ENCODE measurements around the gene MUC5AC.
"Not testable (repeated sequence)": the region's sequence is repeated elsewhere in the genome, so short reads cannot be mapped to it uniquely, and the experiment has no call there.

The MUC5AC gene

DNA sequence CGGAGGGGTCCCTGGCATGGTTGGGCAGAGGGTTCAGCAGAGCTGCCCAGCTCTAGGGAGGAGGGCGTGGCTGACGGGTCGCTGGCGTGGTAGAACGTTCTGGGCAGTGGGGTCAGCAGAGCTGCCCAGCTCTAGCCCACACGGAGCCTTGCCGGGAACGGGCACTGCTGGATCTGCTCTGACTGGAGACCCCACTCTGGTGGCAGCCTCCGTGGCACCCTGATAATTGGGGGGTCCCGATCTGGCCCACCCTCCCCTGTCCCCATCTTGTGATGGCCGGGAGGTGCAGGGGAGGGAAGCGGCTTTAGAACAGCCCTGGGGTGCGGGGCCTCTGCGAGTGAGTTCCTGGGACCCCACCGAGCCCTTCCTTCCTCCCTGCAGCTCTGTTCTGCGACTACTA, 21.9 kb downstream of the MUC5AC start:
- DNase-seq = no peak

DNA sequence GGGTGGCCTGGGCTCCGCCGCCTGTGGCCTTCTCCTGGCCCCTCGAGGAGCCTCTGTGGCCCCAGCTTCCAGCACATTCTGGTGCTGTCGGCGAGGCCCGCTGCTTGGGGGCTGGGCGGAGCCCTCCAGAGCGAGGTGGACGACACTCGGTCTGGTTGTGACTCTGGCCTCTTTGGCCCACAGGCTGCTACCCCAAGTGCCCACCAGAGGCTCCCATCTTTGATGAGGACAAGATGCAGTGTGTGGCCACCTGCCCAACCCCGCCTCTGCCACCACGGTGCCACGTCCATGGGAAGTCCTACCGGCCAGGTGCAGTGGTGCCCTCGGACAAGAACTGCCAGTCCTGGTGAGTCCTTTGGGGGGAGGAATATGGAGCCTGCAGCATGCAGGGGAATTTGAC, 22.4 kb downstream of the MUC5AC start:
- DNase-seq = no peak

DNA sequence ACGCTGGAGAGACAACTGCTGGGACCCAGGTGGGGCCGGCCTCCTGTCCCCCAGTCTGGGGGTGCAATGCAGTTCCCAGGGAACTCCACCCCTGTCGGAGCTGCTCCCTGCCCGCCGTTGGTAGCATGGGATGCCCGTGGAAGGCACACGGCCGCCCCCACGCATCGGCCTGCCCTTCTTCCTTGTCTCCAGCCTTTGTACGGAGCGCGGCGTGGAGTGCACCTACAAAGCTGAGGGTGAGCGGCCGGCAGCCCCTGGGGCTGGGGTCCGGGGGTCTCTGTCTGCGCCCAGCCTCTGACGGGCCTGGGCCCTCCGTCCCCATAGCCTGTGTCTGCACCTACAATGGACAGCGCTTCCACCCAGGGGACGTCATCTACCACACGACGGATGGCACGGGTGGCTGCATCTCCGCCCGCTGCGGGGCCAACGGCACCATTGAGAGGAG, 23.2 kb downstream of the MUC5AC start:
- no peak for DNase-seq

DNA sequence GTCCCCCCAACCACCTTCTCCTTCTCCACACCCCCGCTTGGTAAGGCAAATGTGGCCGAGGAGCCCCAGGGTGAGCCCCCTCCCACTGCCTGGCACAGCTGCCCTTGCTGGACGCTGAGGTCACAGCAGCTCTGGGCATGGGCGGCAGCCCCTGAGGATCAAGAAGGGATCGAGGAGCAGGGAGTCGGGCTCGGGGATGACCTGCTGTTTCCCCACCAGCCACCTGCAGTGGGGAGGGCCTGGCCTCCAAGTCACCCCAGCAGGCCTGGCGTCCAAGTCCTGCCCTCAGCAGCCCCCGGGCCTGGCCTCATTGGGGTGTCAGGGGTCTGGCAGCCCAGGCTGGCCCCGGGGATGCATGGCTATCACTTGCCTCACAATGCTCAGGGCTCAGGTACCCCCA, 23.7 kb downstream of the MUC5AC start:
- no peak for DNase-seq

DNA sequence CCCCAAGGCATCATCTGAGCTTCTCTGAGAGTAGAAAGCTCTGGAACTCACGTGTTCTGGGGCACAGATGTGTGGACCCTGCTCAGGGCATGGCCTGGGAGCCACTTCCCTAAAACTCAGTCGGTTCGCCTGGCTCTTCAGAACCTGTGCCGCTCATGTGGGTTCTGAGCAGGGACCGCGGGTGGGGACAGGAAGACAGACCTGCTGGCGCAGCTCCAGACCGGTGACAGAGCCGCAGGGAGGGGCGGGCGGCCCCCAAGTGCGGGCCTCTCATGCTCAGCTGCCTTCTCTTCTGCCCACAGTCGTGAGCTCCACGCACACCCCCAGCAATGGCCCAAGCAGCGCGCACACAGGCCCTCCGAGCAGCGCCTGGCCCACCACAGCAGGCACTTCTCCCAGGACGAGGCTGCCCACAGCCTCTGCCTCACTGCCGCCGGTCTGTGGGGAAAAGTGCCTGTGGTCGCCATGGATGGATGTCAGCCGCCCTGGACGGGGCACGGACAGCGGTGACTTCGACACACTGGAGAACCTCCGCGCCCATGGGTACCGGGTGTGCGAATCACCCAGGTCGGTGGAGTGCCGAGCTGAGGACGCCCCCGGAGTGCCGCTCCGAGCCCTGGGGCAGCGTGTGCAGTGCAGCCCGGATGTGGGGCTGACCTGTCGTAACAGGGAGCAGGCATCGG, 24.2 kb downstream of the MUC5AC start:
- DNase-seq = peak; percentile 11

DNA sequence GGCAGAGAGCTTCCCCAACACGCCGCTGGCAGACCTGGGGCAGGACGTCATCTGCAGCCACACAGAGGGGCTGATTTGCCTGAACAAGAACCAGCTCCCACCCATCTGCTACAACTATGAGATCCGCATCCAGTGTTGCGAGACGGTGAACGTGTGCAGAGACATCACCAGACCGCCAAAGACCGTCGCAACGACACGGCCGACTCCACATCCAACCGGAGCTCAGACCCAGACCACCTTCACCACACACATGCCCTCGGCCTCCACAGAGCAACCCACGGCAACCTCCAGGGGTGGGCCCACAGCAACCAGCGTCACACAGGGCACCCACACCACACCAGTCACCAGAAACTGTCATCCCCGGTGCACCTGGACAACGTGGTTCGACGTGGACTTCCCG, 26.4 kb downstream of the MUC5AC start:
- DNase-seq = not testable (repeated sequence)

DNA sequence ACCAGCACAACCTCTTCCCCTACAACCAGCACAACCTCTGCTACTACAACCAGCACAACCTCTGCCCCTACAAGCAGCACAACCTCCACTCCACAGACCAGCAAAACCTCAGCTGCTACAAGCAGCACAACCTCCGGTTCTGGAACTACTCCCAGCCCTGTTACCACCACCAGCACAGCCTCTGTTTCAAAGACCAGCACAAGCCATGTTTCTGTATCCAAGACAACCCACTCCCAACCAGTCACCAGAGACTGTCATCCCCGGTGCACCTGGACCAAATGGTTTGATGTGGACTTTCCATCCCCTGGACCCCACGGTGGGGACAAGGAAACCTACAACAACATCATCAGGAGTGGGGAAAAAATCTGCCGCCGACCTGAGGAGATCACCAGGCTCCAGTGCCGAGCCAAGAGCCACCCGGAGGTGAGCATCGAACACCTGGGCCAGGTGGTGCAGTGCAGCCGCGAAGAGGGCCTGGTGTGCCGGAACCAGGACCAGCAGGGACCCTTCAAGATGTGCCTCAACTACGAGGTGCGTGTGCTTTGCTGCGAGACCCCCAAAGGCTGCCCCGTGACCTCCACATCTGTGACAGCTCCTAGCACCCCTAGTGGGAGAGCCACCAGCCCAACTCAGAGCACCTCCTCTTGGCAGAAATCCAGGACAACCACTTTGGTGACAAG, 30.8 kb downstream of the MUC5AC start:
- not testable (repeated sequence) for DNase-seq

DNA sequence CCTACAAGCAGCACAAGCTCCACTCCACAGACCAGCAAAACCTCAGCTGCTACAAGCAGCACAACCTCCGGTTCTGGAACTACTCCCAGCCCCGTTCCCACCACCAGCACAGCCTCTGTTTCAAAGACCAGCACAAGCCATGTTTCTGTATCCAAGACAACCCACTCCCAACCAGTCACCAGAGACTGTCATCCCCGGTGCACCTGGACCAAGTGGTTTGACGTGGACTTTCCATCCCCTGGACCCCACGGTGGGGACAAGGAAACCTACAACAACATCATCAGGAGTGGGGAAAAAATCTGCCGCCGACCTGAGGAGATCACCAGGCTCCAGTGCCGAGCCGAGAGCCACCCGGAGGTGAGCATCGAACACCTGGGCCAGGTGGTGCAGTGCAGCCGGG, 32.1 kb downstream of the MUC5AC start:
- not testable (repeated sequence) for DNase-seq

DNA sequence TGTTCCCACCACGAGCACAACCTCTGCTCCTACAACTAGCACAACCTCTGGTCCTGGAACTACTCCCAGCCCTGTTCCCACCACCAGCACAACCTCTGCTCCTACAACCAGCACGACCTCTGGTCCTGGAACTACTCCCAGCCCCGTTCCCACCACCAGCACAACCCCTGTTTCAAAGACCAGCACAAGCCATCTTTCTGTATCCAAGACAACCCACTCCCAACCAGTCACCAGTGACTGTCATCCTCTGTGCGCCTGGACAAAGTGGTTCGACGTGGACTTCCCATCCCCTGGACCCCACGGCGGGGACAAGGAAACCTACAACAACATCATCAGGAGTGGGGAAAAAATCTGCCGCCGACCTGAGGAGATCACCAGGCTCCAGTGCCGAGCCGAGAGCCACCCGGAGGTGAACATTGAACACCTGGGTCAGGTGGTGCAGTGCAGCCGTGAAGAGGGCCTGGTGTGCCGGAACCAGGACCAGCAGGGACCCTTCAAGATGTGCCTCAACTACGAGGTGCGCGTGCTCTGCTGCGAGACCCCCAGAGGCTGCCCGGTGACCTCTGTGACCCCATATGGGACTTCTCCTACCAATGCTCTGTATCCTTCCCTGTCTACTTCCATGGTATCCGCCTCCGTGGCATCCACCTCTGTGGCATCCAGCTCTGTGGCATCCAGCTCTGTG, 34.2 kb downstream of the MUC5AC start:
- DNase-seq = not testable (repeated sequence)

DNA sequence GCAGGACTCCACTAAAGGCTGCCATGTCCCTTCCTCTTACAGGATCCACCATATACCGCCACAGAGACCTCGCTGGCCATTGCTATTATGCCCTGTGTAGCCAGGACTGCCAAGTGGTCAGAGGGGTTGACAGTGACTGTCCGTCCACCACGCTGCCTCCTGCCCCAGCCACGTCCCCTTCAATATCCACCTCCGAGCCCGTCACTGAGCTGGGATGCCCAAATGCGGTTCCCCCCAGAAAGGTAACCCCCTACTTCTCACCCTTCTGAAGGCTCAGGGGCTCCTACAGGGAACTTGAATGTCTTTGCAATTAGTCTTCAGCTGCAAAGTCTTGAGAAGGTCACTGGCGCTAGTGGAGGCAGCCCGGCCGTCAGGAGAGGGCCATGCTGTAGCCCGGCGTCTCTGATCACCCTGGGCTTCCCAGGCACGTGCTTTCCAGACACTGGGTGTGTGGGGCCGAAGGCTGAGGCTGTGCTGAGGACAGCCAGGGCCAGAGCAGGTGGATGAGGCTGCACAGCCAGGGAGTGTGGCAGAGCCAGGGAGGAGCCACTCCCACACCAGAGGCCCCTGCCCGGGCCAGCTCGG, 35.1 kb downstream of the MUC5AC start:
- DNase-seq = no peak

DNA sequence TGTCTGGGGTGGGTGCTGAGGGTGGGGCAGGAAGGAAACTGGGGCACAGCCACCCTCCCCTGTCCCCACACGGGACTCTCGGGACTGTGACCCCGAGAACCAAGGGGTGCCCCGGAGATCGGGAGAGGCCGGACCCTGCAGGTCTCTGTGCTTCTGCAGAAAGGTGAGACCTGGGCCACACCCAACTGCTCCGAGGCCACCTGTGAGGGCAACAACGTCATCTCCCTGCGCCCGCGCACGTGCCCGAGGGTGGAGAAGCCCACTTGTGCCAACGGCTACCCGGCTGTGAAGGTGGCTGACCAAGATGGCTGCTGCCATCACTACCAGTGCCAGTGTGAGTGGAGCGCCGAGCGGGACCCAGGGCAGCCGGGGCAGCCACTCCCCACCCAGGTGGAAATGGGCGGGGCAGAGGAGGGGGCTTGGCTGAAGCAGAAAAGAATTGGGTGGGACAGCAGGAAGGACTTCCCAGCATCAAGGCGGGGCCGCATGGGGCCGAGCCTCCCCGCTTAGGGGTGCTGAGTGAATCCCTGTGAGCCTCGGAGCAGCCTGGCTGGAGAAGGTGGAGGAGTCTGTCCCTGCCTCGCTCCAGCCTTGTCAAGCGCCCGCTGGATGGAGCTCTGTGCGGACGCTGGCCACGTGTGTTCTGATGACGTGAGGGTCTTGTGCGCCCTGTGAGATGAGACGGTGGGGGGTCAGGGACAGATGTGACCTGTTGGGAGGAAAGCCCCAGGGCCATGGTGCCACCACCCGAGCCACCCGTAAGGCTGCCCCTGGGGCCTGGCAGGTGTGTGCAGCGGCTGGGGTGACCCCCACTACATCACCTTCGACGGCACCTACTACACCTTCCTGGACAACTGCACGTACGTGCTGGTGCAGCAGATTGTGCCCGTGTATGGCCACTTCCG, 35.8 kb downstream of the MUC5AC start:
- no peak for DNase-seq

DNA sequence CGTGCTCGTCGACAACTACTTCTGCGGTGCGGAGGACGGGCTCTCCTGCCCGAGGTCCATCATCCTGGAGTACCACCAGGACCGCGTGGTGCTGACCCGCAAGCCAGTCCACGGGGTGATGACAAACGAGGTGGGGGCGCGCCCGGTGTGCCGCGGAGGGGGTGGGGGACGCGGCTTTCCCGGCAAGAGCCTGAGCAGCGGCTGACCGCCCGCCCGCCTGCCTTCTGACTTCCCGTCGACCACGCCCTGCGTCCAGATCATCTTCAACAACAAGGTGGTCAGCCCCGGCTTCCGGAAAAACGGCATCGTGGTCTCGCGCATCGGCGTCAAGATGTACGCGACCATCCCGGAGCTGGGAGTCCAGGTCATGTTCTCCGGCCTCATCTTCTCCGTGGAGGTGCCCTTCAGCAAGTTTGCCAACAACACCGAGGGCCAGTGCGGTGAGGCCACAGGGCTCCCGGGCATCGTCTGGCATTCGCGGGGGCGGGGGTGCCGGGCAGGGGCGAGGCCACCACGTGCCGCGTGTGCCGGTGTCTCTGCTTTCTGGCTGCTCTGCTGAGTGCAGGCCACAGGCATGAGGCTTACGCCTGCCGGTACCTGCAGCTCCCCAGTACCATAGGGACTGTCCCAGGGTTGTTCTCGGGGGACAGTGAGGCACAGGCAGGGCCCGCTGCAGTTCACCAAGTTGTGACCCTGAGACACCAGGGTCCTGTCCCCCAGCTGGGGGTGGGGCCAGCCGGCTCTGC, 36.7 kb downstream of the MUC5AC start:
- DNase-seq = no peak

DNA sequence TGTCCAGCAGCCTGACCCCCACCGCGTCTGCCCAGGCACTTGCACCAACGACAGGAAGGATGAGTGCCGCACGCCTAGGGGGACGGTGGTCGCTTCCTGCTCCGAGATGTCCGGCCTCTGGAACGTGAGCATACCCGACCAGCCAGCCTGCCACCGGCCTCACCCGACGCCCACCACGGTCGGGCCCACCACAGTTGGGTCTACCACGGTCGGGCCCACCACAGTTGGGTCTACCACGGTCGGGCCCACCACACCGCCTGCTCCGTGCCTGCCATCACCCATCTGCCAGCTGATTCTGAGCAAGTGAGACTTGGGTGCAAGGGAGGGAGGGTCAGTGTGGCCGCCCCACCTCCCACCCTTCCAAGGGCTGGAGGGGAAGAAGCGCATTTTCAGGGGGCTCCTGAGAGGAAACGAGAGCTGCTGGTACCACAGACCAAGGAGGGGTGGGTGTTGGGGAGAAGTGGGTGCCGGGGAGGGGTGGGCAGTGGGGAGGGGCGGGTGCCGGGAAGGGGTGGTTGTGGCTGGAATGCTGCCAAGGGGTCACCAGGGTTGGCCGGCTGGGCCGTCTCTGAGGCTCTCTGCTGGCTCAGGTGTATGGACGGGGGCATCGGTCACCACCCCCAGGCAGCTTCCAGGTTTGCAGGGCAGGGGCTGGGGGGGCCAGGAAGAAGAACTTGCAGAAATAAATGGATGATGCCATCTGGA, 37.4 kb downstream of the MUC5AC start:
- DNase-seq = no peak

DNA sequence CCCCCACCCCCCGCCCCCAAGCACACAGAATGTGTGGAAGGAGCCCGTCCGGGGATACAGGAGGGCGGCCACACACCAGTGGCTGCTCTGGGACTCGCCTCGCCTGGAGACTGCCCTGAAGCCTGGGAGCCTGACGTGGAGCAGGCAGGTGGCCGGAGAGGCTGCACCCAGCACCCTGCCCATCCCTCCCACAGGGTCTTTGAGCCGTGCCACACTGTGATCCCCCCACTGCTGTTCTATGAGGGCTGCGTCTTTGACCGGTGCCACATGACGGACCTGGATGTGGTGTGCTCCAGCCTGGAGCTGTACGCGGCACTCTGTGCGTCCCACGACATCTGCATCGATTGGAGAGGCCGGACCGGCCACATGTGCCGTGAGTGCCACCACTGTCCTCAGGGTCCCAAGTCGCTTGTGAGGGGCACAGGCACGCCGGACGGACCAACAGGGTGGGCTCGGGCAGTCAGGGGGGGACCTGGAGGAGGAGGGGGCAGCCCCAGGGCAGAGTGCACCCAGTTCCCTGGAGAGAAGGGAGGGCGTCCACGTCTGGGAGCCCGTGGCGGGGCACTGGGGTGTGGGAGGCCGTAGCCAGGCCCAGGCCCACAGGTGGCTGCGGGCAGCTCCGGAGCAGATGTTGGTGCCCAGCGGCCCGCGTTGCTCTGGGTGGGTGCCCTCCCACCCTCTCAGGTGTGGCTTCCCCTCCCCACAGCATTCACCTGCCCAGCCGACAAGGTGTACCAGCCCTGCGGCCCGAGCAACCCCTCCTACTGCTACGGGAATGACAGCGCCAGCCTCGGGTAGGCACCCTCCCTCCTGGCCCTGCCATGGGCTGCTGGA, 38.1 kb downstream of the MUC5AC start:
- no peak for DNase-seq

DNA sequence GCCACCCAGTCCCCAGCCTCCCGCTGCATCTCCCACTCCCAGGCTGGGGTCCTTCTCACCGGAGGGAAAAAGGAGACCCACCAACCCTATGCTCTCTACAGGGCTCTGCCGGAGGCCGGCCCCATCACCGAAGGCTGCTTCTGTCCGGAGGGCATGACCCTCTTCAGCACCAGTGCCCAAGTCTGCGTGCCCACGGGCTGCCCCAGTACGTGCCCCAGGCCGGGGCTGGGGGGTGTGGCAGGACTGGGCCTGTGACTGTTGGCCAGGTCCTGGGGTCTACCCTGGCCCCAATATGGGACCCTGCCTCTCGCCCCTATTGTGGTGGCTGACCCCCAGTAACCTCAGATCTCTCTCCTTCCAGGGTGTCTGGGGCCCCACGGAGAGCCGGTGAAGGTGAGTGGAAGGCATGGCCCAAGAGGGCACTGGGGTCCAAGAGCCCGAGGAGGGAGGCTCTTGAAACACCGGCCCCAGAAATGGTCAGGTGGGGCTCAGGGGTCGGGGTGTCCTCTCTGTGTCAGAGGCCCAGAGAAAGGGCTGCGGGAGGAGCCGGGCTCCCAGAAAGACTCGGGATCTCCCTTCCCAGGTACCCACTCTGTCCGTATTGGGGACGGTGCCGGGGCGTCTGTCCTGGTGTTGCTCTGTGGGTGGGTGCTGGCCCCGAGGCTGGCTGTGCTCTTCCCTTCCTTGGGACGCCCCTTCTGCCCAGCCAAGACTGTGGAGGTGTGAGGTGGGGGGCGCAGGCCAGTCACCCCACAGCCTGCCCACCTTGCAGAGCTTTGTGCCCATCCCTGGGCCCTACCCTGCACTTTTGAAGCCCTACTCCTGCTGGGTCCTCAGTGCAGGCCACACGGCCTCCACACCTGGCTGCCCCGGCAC, 39.0 kb downstream of the MUC5AC start:
- no peak for DNase-seq

DNA sequence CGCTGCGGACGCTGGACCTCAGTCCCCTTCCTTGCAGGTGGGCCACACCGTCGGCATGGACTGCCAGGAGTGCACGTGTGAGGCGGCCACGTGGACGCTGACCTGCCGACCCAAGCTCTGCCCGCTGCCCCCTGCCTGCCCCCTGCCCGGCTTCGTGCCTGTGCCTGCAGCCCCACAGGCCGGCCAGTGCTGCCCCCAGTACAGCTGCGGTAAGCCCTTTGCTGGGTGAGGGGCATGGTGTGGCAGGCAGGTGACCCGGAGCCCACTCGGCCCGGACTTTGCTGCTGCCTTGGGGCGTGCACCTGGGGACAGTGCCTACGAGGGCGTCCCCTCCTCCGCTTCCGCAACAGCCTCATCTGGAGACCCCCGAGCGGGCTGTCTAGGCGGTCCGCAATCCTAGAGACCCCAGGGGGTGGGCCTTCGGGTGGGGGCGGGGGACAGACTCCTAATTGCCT, 39.7 kb downstream of the MUC5AC start:
- no peak for DNase-seq

DNA sequence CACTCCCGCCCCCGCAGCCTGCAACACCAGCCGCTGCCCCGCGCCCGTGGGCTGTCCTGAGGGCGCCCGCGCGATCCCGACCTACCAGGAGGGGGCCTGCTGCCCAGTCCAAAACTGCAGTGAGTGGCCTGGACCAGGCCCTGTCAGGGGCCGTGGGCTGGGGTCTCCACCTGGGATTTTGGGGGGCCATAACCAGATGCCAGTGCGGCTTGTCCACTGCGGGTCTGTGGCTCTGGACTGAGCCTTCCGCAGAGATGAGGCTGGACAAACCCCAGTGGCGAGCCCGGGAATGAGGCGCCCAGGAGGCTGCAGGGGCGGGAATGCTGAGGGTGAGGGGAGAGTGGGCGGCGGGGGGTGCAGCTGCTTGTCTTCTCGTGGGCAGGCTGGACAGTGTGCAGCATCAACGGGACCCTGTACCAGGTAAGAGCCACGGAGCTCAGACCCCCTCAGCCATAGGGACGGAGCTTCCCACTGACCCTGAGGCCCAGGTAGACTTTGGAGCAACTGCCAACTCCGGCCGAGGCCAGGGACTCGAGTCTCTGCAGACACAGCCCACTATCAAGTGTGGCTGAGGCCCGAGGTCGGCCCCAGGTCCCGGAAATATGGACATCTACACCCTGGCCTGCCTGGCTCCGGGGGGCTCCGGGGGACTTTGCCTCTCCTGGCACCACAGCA, 40.3 kb downstream of the MUC5AC start:
- DNase-seq = no peak

DNA sequence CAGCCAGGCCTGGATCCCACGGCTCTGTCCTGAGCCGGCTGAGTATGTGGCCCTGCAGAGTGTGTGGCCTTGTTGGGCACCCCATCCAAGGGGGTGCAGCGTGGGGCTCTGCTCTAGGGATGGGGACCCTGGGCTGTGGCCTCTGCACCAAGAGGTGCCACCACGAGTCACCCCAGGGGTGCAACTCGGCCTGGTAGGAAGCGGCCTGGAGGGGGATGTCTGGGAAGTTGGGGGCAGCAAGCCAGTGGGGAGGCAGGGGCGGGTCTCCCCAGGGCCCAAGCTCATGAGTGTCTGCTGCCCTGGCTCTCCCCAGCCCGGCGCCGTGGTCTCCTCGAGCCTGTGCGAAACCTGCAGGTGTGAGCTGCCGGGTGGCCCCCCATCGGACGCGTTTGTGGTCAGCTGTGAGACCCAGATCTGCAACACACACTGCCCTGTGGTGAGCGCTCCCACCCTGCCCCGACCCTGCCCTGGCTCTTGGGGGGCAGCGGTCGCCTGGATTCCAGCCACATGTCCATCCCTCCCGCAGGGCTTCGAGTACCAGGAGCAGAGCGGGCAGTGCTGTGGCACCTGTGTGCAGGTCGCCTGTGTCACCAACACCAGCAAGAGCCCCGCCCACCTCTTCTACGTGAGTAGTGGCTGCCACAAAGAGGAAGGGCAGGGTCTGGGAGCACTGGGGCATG, 40.9 kb downstream of the MUC5AC start:
- DNase-seq = no peak

Measured in hematopoietic multipotent progenitor cell treated with erythropoietin and hydrocortisone succinate and interleukin-3 and kit ligand, for 4 days (in vitro differentiated cells).